ENCODE measurements around the gene TMCC1.

Gene TMCC1

GRCh38 chr3:129770604-129771003, 122.9 kb downstream of the TMCC1 start:
- ChIA-PET CTCF (no interaction called here), POLR2A (no interaction called here)
- Histone ChIP-seq H3K9me3 (ENCODE audit: control extremely low read depth in 1 of 5, control insufficient read depth in 4 of 5, insufficient read depth in 2 of 5, low read depth in 1 of 5, low read length in 4 of 5) (no peaks in the 10 kb centered on the region), H3K36me3 (ENCODE audit: control insufficient read depth in 4 of 4, insufficient read depth in 4 of 4, low read length in 3 of 4) (peaks cover 0 to 2% (median under 1%) of the 10 kb centered on the region in 4 experiments), H3K4me1 (ENCODE audit: control extremely low read depth in 1 of 4, control insufficient read depth in 4 of 4, insufficient read depth in 4 of 4, low read length in 3 of 4) (no peaks in the 10 kb centered on the region), H3K4me3 (ENCODE audit: control insufficient read depth in 1 of 7, extremely low read depth in 1 of 7, insufficient read depth in 4 of 7, low read depth in 2 of 7, low read length in 6 of 7) (no peak overlapping the region), H3K27ac (ENCODE audit: insufficient read depth in 1 of 2, low read depth in 1 of 2, low read length in 2 of 2, poor library complexity in 1 of 2, severe bottlenecking in 2 of 2) (no peak overlapping the region), H3K27me3 (replicated peaks in 2 of 5; ENCODE audit: control insufficient read depth in 4 of 5, insufficient read depth in 5 of 5, low read length in 4 of 5) (no peaks in the 10 kb centered on the region)
- no peak for DNase-seq
- WGBS (ENCODE audit: insufficient coverage) = no CpG with 5 or more reads among the region's 3 CpGs

DNA sequence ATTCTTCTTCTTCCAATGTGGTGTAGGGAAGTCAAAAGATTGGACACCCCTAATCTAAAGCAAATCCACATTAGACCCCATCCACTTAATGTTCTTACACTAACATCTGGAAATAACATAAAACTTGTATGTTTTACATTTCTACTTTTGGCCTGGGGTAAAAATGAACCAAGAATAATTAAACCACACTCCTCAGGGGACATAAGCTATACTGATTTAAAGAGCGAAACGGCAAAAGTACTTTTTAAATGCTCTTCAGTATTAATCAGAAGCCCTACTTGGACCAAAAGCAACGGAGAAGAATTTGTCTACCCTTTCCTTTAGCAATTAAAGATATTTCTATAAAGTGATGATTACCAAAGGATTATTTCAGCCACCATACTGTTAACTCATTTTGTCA, 123.9 kb downstream of the TMCC1 start:
- DNase-seq = no peak
- WGBS (ENCODE audit: insufficient coverage) = no CpG with 5 or more reads among the region's 3 CpGs
- POLR2A ChIA-PET = no interaction called here
- CTCF ChIA-PET = no interaction called here
- Histone ChIP-seq H3K27ac (ENCODE audit: insufficient read depth in 1 of 2, low read depth in 1 of 2, low read length in 2 of 2, poor library complexity in 1 of 2, severe bottlenecking in 2 of 2) (no peak overlapping the region), H3K36me3 (ENCODE audit: control insufficient read depth in 4 of 4, insufficient read depth in 4 of 4, low read length in 3 of 4) (peaks cover 0 to 2% (median under 1%) of the 10 kb centered on the region in 4 experiments), H3K27me3 (replicated peaks in 2 of 5; ENCODE audit: control insufficient read depth in 4 of 5, insufficient read depth in 5 of 5, low read length in 4 of 5) (no peaks in the 10 kb centered on the region), H3K4me3 (ENCODE audit: control insufficient read depth in 1 of 7, extremely low read depth in 1 of 7, insufficient read depth in 4 of 7, low read depth in 2 of 7, low read length in 6 of 7) (no peak overlapping the region), H3K4me1 (ENCODE audit: control extremely low read depth in 1 of 4, control insufficient read depth in 4 of 4, insufficient read depth in 4 of 4, low read length in 3 of 4) (no peaks in the 10 kb centered on the region), H3K9me3 (ENCODE audit: control extremely low read depth in 1 of 5, control insufficient read depth in 4 of 5, insufficient read depth in 2 of 5, low read depth in 1 of 5, low read length in 4 of 5) (no peaks in the 10 kb centered on the region)

- H3K9me3 ChIP-seq (ENCODE audit: control extremely low read depth in 1 of 5, control insufficient read depth in 4 of 5, insufficient read depth in 2 of 5, low read depth in 1 of 5, low read length in 4 of 5) = no peaks in the 10 kb centered on the region
- no peaks in the 10 kb centered on the region for H3K4me1 ChIP-seq (ENCODE audit: control extremely low read depth in 1 of 4, control insufficient read depth in 4 of 4, insufficient read depth in 4 of 4, low read length in 3 of 4)
- DNase-seq = no peak
- no peaks in the 10 kb centered on the region for H3K27me3 ChIP-seq (replicated peaks in 2 of 5; ENCODE audit: control insufficient read depth in 4 of 5, insufficient read depth in 5 of 5, low read length in 4 of 5)
- POLR2A ChIA-PET = no interaction called here
- no peak overlapping the region for H3K4me3 ChIP-seq (ENCODE audit: control insufficient read depth in 1 of 7, extremely low read depth in 1 of 7, insufficient read depth in 4 of 7, low read depth in 2 of 7, low read length in 6 of 7)
- H3K27ac ChIP-seq (ENCODE audit: insufficient read depth in 1 of 2, low read depth in 1 of 2, low read length in 2 of 2, poor library complexity in 1 of 2, severe bottlenecking in 2 of 2) = no peak overlapping the region
- CTCF ChIA-PET = no interaction called here
- no CpG with 5 or more reads among the region's 1 CpG for WGBS (ENCODE audit: insufficient coverage)
- H3K36me3 ChIP-seq (ENCODE audit: control insufficient read depth in 4 of 4, insufficient read depth in 4 of 4, low read length in 3 of 4) = no peaks in the 10 kb centered on the region
Observed at GRCh38 chr3:129768728-129769127, 124.8 kb downstream of the TMCC1 start.

- no peak overlapping the region for H3K4me3 ChIP-seq (ENCODE audit: control insufficient read depth in 1 of 7, extremely low read depth in 1 of 7, insufficient read depth in 4 of 7, low read depth in 2 of 7, low read length in 6 of 7)
- no peaks in the 10 kb centered on the region for H3K9me3 ChIP-seq (ENCODE audit: control extremely low read depth in 1 of 5, control insufficient read depth in 4 of 5, insufficient read depth in 2 of 5, low read depth in 1 of 5, low read length in 4 of 5)
- CTCF ChIA-PET = interaction anchor here (1.0 kb wide), 1 partner anchor 103 kb away, joined by 3 read pairs; no protein-coding TSS in a partner anchor
- POLR2A ChIA-PET = no interaction called here
- H3K27me3 ChIP-seq (replicated peaks in 2 of 5; ENCODE audit: control insufficient read depth in 4 of 5, insufficient read depth in 5 of 5, low read length in 4 of 5) = no peaks in the 10 kb centered on the region
- H3K27ac ChIP-seq (ENCODE audit: insufficient read depth in 1 of 2, low read depth in 1 of 2, low read length in 2 of 2, poor library complexity in 1 of 2, severe bottlenecking in 2 of 2) = no peak overlapping the region
- no peaks in the 10 kb centered on the region for H3K36me3 ChIP-seq (ENCODE audit: control insufficient read depth in 4 of 4, insufficient read depth in 4 of 4, low read length in 3 of 4)
- WGBS (ENCODE audit: insufficient coverage) = no CpG with 5 or more reads among the region's 2 CpGs
- no peaks in the 10 kb centered on the region for H3K4me1 ChIP-seq (ENCODE audit: control extremely low read depth in 1 of 4, control insufficient read depth in 4 of 4, insufficient read depth in 4 of 4, low read length in 3 of 4)
- no peak for DNase-seq
Observed at GRCh38 chr3:129766135-129766534, 127.4 kb downstream of the TMCC1 start.

DNA sequence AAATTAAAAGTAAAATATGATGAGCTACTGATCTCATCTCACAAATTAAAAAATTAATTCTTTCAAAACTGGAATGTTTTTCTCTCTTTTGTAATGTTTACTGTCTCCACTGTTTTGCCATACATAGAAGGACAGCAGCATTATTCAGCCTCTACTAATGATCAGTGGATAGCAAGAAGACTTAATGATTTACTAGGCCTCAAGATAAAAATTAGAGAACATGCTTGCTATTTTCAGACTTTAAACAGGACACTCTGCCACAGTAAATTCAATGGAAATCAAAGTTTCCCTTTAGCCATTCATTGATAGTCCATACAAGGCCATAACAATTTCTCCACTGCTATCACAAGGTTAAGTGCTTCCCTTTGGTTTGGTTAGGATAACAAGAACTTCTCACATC, 129.4 kb downstream of the TMCC1 start:
- no peaks in the 10 kb centered on the region for H3K36me3 ChIP-seq (ENCODE audit: control insufficient read depth in 4 of 4, insufficient read depth in 4 of 4, low read length in 3 of 4)
- H3K9me3 ChIP-seq (ENCODE audit: control extremely low read depth in 1 of 5, control insufficient read depth in 4 of 5, insufficient read depth in 2 of 5, low read depth in 1 of 5, low read length in 4 of 5) = no peaks in the 10 kb centered on the region
- H3K27ac ChIP-seq (ENCODE audit: insufficient read depth in 1 of 2, low read depth in 1 of 2, low read length in 2 of 2, poor library complexity in 1 of 2, severe bottlenecking in 2 of 2) = no peak overlapping the region
- DNase-seq = no peak
- H3K4me1 ChIP-seq (ENCODE audit: control extremely low read depth in 1 of 4, control insufficient read depth in 4 of 4, insufficient read depth in 4 of 4, low read length in 3 of 4) = no peaks in the 10 kb centered on the region
- POLR2A ChIA-PET = no interaction called here
- H3K4me3 ChIP-seq (ENCODE audit: control insufficient read depth in 1 of 7, extremely low read depth in 1 of 7, insufficient read depth in 4 of 7, low read depth in 2 of 7, low read length in 6 of 7) = no peak overlapping the region
- CTCF ChIA-PET = interaction anchor here (0.6 kb wide), 1 partner anchor 26 kb away, joined by 3 read pairs; no protein-coding TSS in a partner anchor
- no peaks in the 10 kb centered on the region for H3K27me3 ChIP-seq (replicated peaks in 2 of 5; ENCODE audit: control insufficient read depth in 4 of 5, insufficient read depth in 5 of 5, low read length in 4 of 5)

DNA sequence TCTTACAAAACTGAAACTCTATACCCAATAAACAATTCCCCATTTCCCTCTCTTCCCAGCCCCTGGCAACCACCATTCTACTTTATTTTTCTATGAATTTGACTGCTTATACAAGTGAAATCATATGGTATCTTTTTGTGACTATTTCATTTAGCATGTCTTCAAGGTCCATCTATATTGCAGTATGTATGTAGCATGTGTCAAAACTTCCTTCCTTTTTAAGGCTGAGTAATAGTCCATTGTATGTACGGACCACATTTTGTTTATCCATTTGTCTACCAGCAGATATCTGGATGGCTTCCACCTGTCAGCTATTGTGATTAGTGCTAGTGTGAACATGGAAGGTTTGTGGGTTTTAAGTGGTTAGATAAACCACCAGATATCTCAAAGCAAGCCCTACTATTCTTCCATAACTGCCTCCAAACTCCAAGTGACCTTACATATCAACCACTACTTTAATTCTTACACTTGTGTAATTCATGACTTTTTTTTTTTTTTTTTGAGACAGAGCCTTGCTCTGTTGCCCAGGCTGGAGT, 134.7 kb downstream of the TMCC1 start:
- ChIA-PET POLR2A (no interaction called here), CTCF (no interaction called here)
- H3K9me3 ChIP-seq (ENCODE audit: control extremely low read depth in 1 of 5, control insufficient read depth in 4 of 5, insufficient read depth in 2 of 5, low read depth in 1 of 5, low read length in 4 of 5) = no peaks in the 10 kb centered on the region

GRCh38 chr3:129758306-129758705, 135.2 kb downstream of the TMCC1 start:
- Histone ChIP-seq H3K27ac (ENCODE audit: insufficient read depth in 1 of 2, low read depth in 1 of 2, low read length in 2 of 2, poor library complexity in 1 of 2, severe bottlenecking in 2 of 2) (no peak overlapping the region), H3K36me3 (ENCODE audit: control insufficient read depth in 4 of 4, insufficient read depth in 4 of 4, low read length in 3 of 4) (no peaks in the 10 kb centered on the region), H3K4me3 (ENCODE audit: control insufficient read depth in 1 of 7, extremely low read depth in 1 of 7, insufficient read depth in 4 of 7, low read depth in 2 of 7, low read length in 6 of 7) (no peak overlapping the region), H3K4me1 (ENCODE audit: control extremely low read depth in 1 of 4, control insufficient read depth in 4 of 4, insufficient read depth in 4 of 4, low read length in 3 of 4) (no peaks in the 10 kb centered on the region), H3K27me3 (replicated peaks in 2 of 5; ENCODE audit: control insufficient read depth in 4 of 5, insufficient read depth in 5 of 5, low read length in 4 of 5) (no peaks in the 10 kb centered on the region), H3K9me3 (ENCODE audit: control extremely low read depth in 1 of 5, control insufficient read depth in 4 of 5, insufficient read depth in 2 of 5, low read depth in 1 of 5, low read length in 4 of 5) (peaks cover 0 to 3% (median 0%) of the 10 kb centered on the region in 5 experiments)
- ChIA-PET POLR2A (no interaction called here), CTCF (no interaction called here)
- no peak for DNase-seq
- WGBS (ENCODE audit: insufficient coverage) = no CpG with 5 or more reads among the region's 2 CpGs

More for the DNA sequence above, 134.7 kb downstream of the TMCC1 start:
- Histone ChIP-seq H3K4me3 (ENCODE audit: control insufficient read depth in 1 of 7, extremely low read depth in 1 of 7, insufficient read depth in 4 of 7, low read depth in 2 of 7, low read length in 6 of 7) (no peak overlapping the region), H3K4me1 (ENCODE audit: control extremely low read depth in 1 of 4, control insufficient read depth in 4 of 4, insufficient read depth in 4 of 4, low read length in 3 of 4) (no peaks in the 10 kb centered on the region), H3K27me3 (replicated peaks in 2 of 5; ENCODE audit: control insufficient read depth in 4 of 5, insufficient read depth in 5 of 5, low read length in 4 of 5) (no peaks in the 10 kb centered on the region), H3K27ac (ENCODE audit: insufficient read depth in 1 of 2, low read depth in 1 of 2, low read length in 2 of 2, poor library complexity in 1 of 2, severe bottlenecking in 2 of 2) (no peak overlapping the region), H3K36me3 (ENCODE audit: control insufficient read depth in 4 of 4, insufficient read depth in 4 of 4, low read length in 3 of 4) (no peaks in the 10 kb centered on the region)
- peak in 1 of 3 donors; percentile 6 for DNase-seq
- WGBS (ENCODE audit: insufficient coverage) = no CpG with 5 or more reads among the region's 1 CpG
